DND-41 (cell line): ENCODE results near the gene COL23A1.

Source experiments
- ATAC-seq: fragments of 200-7000 bp; cut with Tn5 transposase; 3 replicates; pipeline ENCODE4 v1.9.1; 2021; ENCODE audit warnings: low read depth; ENCODE audit not compliant: insufficient read depth
- DNase-seq: peaks from one replicate; pipeline ENCODE4 v3.0.0-alpha.2; 2020
- H2AFZ ChIP-seq: 2 replicates; pipeline ENCODE4 v1.6.0; 2012; ENCODE audit warnings: low read depth, low read length
- H3K27ac ChIP-seq: 2 replicates; pipeline ENCODE4 v1.5.1; 2012; ENCODE audit warnings: low read length, inconsistent platforms
- H3K27me3 ChIP-seq: fragments of 200-600 bp; sonication (generic); 2 replicates; pipeline ENCODE4 v1.6.0; 2012; ENCODE audit warnings: low read length, mild to moderate bottlenecking, inconsistent platforms; ENCODE audit not compliant: insufficient read depth, poor library complexity
- H3K36me3 ChIP-seq: 2 replicates; pipeline ENCODE4 v1.5.1; 2012; ENCODE audit warnings: low read length, inconsistent platforms; ENCODE audit not compliant: insufficient read depth
- H3K4me1 ChIP-seq: 2 replicates; pipeline ENCODE4 v1.5.1; 2012; ENCODE audit warnings: mild to moderate bottlenecking, low read length; ENCODE audit not compliant: insufficient read depth
- H3K4me2 ChIP-seq: 2 replicates; pipeline ENCODE4 v1.6.0; 2012; ENCODE audit warnings: mild to moderate bottlenecking, moderate library complexity, low read length, inconsistent platforms; ENCODE audit not compliant: insufficient read depth
- H3K4me3 ChIP-seq, 2 experiments: fragments of 200-600 bp in 1 of 2; shearing (Covaris generic) in 1 of 2; 2 replicates each; pipeline ENCODE4 v1.5.1; 2012 to 2016; ENCODE audit warnings: inconsistent platforms in 2 of 2, low read length in 2 of 2, mild to moderate bottlenecking in 2 of 2, low read depth in 1 of 2, moderate library complexity in 1 of 2
- H3K79me2 ChIP-seq: 2 replicates; pipeline ENCODE4 v1.6.0; 2012; ENCODE audit warnings: low read length, inconsistent platforms; ENCODE audit not compliant: insufficient read depth
- H3K9ac ChIP-seq: 2 replicates; pipeline ENCODE4 v1.6.0; 2012; ENCODE audit warnings: low read depth, mild to moderate bottlenecking, inconsistent platforms, low read length, moderate library complexity
- H3K9me3 ChIP-seq: 2 replicates; pipeline ENCODE4 v1.5.1; 2012; ENCODE audit warnings: low read length, moderate library complexity, mild to moderate bottlenecking, inconsistent platforms; ENCODE audit not compliant: insufficient read depth, severe bottlenecking
- H4K20me1 ChIP-seq: 2 replicates; pipeline ENCODE4 v1.6.0; 2012; ENCODE audit warnings: low read length; ENCODE audit not compliant: insufficient read depth
- EZH2 ChIP-seq: IDR thresholded peaks from 3 replicates; pipeline ENCODE4 v1.6.1; 2012; ENCODE audit warnings: borderline replicate concordance, low read depth, mild to moderate bottlenecking, moderate library complexity, low read length, inconsistent platforms; ENCODE audit not compliant: severe bottlenecking
- TF ChIP-seq, protein P1 (sequence below): IDR thresholded peaks from 2 replicates; pipeline ENCODE4 v1.5.1; 2012; ENCODE audit warnings: borderline replicate concordance, low read length, moderate library complexity, mild to moderate bottlenecking; ENCODE audit not compliant: poor library complexity, severe bottlenecking; ENCODE audit errors: extremely low read depth

COL23A1 gene

DNA sequence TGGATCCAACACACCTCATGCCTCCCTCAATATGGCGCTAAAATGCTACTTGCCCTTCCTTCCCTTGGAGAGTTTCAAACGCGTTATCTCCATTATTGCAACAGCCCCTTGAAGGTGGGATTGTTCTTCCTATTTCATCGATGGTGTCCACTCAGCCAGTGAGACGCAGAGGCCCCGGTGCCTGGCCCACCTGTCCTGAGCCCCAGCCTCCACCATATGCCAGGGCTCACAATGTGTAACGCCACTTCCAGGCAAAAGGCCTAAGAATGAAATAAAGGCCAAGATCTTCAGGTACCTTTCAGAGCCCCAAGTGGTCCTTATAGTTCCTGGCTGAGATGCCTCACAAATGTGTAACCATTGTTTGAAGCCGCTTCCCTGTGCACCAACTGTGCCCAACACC, 186.8 kb downstream of the COL23A1 start:
- H2AFZ ChIP-seq = no peak overlapping the region
- H4K20me1 ChIP-seq = no peaks in the 10 kb centered on the region

DNA sequence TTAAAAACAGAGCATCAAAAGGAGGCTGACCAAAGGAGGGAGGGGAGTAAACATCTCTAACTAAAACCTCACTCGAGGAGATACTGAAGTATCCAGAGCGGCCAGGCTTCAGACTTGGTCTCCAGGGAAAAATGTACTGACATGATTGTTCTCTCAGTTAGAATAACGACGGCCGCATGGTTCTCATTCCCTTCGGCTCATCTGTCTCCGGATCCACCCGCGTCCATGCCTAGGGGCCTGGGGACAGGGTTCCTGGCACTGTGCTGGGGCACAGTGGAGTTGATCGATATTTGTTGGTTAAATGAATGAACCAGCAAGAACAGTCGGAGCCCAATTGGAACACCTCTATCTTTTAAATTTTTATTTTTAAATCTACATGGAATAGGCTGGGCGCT, 190.5 kb downstream of the COL23A1 start:
- ATAC-seq (no peak), DNase-seq (no peak)
- TF ChIP-seq, protein P1, sequence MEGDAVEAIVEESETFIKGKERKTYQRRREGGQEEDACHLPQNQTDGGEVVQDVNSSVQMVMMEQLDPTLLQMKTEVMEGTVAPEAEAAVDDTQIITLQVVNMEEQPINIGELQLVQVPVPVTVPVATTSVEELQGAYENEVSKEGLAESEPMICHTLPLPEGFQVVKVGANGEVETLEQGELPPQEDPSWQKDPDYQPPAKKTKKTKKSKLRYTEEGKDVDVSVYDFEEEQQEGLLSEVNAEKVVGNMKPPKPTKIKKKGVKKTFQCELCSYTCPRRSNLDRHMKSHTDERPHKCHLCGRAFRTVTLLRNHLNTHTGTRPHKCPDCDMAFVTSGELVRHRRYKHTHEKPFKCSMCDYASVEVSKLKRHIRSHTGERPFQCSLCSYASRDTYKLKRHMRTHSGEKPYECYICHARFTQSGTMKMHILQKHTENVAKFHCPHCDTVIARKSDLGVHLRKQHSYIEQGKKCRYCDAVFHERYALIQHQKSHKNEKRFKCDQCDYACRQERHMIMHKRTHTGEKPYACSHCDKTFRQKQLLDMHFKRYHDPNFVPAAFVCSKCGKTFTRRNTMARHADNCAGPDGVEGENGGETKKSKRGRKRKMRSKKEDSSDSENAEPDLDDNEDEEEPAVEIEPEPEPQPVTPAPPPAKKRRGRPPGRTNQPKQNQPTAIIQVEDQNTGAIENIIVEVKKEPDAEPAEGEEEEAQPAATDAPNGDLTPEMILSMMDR = no peak
- no peak for TF ChIP-seq EZH2
- Histone ChIP-seq H3K4me1 (no peaks in the 10 kb centered on the region), H3K9ac (no peak overlapping the region), H3K9me3 (no peaks in the 10 kb centered on the region), H3K27me3 (no peaks in the 10 kb centered on the region), H3K36me3 (no peaks in the 10 kb centered on the region), H4K20me1 (no peaks in the 10 kb centered on the region), H3K27ac (no peak overlapping the region), H3K4me3 (no peak overlapping the region), H2AFZ (no peak overlapping the region), H3K79me2 (no peaks in the 10 kb centered on the region), H3K4me2 (no peak overlapping the region)

More for the DNA sequence above, 186.8 kb downstream of the COL23A1 start:
- Histone ChIP-seq H3K4me1 (peaks cover 12% of the 10 kb centered on the region), H3K27me3 (no peaks in the 10 kb centered on the region), H3K79me2 (no peaks in the 10 kb centered on the region), H3K4me2 (no peak overlapping the region), H3K36me3 (no peaks in the 10 kb centered on the region), H3K9me3 (no peaks in the 10 kb centered on the region), H3K27ac (no peak overlapping the region), H3K4me3 (no peak overlapping the region), H3K9ac (no peak overlapping the region)
- TF ChIP-seq, protein P1 = no peak
- TF ChIP-seq EZH2 = no peak
- ATAC-seq = no peak
- DNase-seq = no peak

DNA sequence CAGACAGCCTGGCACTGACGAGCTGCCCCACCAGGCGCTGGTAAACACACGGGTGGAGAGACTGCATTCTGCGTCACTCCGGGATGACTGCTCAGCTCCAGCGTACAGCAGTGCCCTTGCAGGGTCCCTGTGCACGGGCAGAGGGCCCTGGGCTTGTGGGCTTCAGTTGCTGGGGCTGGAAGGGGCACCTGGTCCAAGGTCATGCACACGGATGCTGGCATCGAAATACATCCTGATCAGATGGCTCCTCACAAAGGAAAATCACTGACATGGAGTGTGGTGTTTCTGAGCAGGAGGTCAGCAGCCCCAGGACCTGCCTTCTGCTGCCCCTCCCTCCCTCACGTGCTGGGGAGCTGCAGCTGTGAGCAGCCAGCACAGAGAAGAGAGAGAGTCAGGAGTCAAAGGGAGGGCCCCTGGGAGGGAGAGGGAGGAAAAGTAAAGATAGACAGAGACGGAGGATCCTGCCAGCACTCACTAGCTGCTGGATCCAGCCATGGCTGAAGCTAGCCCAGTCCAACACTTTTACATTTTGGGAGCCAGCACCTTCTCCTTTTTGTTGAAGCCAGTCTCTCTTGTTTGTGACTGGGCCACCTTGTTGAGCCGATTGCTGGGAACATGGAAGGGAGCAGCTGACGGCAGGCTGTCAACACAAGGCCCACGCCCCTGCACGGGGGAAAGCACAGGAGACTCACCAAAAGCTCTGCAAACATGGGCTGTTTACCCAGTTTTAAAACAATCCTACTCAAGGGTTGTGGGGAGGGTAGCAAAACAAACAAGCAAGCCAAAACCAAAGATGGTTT, 191.1 kb downstream of the COL23A1 start:
- DNase-seq (no peak), ATAC-seq (no peak)
- no peaks in the 10 kb centered on the region for H3K27me3 ChIP-seq
- no peak overlapping the region for H3K9ac ChIP-seq
- H3K4me2 ChIP-seq = no peak overlapping the region
- no peak for TF ChIP-seq EZH2
- TF ChIP-seq, protein P1 = no peak
- no peak overlapping the region for H3K27ac ChIP-seq
- H3K79me2 ChIP-seq = no peaks in the 10 kb centered on the region
- H3K4me3 ChIP-seq = no peak overlapping the region
- H4K20me1 ChIP-seq = no peaks in the 10 kb centered on the region
- no peaks in the 10 kb centered on the region for H3K9me3 ChIP-seq
- H3K36me3 ChIP-seq = no peaks in the 10 kb centered on the region
- H2AFZ ChIP-seq = no peak overlapping the region
- H3K4me1 ChIP-seq = no peaks in the 10 kb centered on the region
